Testis (tissue), 3 donors: ENCODE measurements around the gene ARL15. TPM values are rescaled to one million over a fixed set of nuclear protein-coding genes. Genes with fewer than 3 reads are reported as not detected.
"Not testable (repeated sequence)": the region's sequence is repeated elsewhere in the genome, so short reads cannot be mapped to it uniquely, and the experiment has no call there.

Experiments used
- DNase-seq: peaks from one replicate; pipeline ENCODE4 v3.0.0-alpha.2; 2019
- H3K27ac ChIP-seq, 2 donors: fragments of 200-600 bp; sonication (generic); one replicate each; pipeline ENCODE4 v1.5.1; 2019
- H3K27me3 ChIP-seq: fragments of 200-600 bp; sonication (generic); one replicate; pipeline ENCODE4 v1.5.1; 2019
- H3K36me3 ChIP-seq: fragments of 200-600 bp; sonication (generic); one replicate; pipeline ENCODE4 v1.5.1; 2017; ENCODE audit warnings: low read depth; ENCODE audit errors: missing control alignments
- H3K4me1 ChIP-seq: fragments of 200-600 bp; sonication (generic); one replicate; pipeline ENCODE4 v1.5.1; 2019
- H3K4me3 ChIP-seq, 2 donors: fragments of 200-600 bp; sonication (generic); one replicate each; pipeline ENCODE4 v1.5.1; 2017 to 2019
- H3K9me3 ChIP-seq: fragments of 200-600 bp; sonication (generic); one replicate; pipeline ENCODE4 v1.5.1; 2017
- POLR2A ChIP-seq: fragments of 450-650 bp; IDR thresholded peaks from one replicate; pipeline ENCODE4 v1.6.1; 2017; ENCODE audit warnings: antibody characterized with exemption, mild to moderate bottlenecking, moderate library complexity
- WGBS, 2 donors: methylation state at CpG; one replicate each; pipeline ENCODE4 v1.1.5; 2018; 5-methylcytosine and 5-hydroxymethylcytosine counted together
- intact Hi-C: fragments of 100-400 bp; cut with DNase I; formaldehyde crosslinking; loops from one replicate; pipeline ENCODE4 v1.15.1; 2023; ENCODE audit warnings: low total_unique reads
- polyA plus RNA-seq: library from polyadenylated mRNA; stranded (reverse); fragments of 350-450 nt; fragmentation: Illumina TruSeq; extraction: RNeasy Lipid Tissue Mini Kit (QIAGEN cat#74804); gene quantifications from one replicate; pipeline ENCODE4 v1.2.3, GENCODE V29; 2014; ENCODE audit warnings: low read depth, low replicate concordance; ENCODE audit not compliant: insufficient read depth
- total RNA-seq, 2 donors: library from RNA; depleted of rRNA; stranded (reverse); fragments of >200 nt; gene quantifications; one replicate each; pipeline ENCODE4 v1.2.3, GENCODE V29; 2016
- TF ChIP-seq, protein P1 (sequence below), 3 experiments: fragments of 450-650 bp in 2 of 3; fragments of 200-600 bp in 1 of 3; sonication (generic) in 1 of 3; IDR thresholded peaks; one replicate each; pipeline ENCODE4 v1.5.1; 2016 to 2019; ENCODE audit warnings: antibody characterized with exemption in 3 of 3, mild to moderate bottlenecking in 2 of 3, moderate library complexity in 1 of 3

Gene ARL15
- total and polyA plus RNA-seq, 3 donors from 2014 or later, result 36.6 to 88.6 (median 75.2) TPM

- DNase-seq, result no peak
- no peak for TF ChIP-seq POLR2A
- TF ChIP-seq, protein P1, sequence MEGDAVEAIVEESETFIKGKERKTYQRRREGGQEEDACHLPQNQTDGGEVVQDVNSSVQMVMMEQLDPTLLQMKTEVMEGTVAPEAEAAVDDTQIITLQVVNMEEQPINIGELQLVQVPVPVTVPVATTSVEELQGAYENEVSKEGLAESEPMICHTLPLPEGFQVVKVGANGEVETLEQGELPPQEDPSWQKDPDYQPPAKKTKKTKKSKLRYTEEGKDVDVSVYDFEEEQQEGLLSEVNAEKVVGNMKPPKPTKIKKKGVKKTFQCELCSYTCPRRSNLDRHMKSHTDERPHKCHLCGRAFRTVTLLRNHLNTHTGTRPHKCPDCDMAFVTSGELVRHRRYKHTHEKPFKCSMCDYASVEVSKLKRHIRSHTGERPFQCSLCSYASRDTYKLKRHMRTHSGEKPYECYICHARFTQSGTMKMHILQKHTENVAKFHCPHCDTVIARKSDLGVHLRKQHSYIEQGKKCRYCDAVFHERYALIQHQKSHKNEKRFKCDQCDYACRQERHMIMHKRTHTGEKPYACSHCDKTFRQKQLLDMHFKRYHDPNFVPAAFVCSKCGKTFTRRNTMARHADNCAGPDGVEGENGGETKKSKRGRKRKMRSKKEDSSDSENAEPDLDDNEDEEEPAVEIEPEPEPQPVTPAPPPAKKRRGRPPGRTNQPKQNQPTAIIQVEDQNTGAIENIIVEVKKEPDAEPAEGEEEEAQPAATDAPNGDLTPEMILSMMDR (IDR thresholded peaks at IDR 0.05), result no peak
- Histone ChIP-seq H3K4me1 (no peaks in the 10 kb centered on the region), H3K9me3 (no peaks in the 10 kb centered on the region), H3K27ac (no peak overlapping the region), H3K36me3 (no peaks in the 10 kb centered on the region), H3K27me3 (no peaks in the 10 kb centered on the region), H3K4me3 (no peak overlapping the region)
- intact Hi-C loops, result no loop called here
- WGBS, 2 donors, result 75 to 80% methylated on average over 2 of the region's 2 CpGs
These were observed 260.4 kb downstream of the ARL15 start for GRCh38 chr5:54049963-54050362.

DNA sequence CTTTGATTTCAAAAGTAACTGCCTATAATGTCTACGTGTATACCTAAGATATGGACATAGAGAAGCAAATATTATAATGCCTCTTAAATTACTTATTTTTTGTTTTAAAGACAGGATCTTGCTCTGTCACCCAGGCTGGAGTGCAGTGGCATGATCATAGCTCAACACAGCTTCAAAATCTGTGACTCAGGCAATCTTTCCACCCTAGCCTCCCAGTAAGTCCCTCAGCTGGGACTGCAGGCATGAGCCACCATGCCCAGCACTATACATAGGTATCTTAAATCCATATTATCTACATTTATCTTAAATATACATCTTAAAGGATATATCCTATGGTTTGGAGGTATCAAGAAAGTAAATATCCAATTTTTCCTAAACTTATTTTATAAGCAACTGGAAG lies 261.2 kb downstream of the ARL15 start:
- Histone ChIP-seq H3K9me3 (no peaks in the 10 kb centered on the region), H3K4me1 (no peaks in the 10 kb centered on the region), H3K4me3 (no peak overlapping the region), H3K27me3 (no peaks in the 10 kb centered on the region), H3K36me3 (no peaks in the 10 kb centered on the region), H3K27ac (no peak overlapping the region)
- TF ChIP-seq, protein P1 (IDR thresholded peaks at IDR 0.05), result no peak
- TF ChIP-seq POLR2A, result no peak
- DNase-seq, result no peak
- WGBS, 2 donors, result 83 to 95% methylated on average over 1 of the region's 1 CpG
- intact Hi-C loops, result no loop called here

DNA sequence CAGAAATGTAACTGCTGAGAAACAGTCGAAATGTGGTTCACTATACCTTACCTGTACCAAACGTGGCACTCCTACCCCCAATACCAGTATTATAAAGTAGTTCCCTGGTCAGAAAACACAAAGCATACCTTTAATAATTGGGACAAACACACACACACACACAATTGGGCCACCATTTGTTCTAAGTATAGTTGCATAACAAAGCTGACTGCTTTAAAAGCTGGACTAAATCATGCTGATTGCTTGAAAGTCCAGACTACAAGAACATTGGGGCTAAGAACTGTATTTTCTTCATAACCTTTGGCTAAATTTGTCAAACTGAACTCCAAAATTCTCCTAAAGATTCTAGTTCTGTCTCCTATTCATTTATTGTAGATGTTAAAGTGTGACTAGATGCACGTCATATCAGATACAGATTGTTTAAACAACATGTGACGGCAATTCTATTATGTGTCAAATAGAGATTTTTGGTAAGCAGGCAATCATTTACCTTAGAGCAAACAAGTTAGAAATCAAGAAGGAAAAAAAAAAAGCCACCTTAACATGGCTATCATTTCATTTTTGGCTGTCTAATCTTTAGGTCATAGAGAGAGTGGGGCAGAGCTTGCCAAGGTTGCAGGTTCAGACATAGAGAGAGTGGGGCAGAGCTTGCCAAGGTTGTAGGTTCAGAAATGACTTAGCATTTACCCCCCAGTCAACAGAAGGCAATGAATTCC lies 265.1 kb downstream of the ARL15 start:
- 93 to 95% methylated on average over 4 of the region's 4 CpGs for WGBS, 2 donors
- Histone ChIP-seq H3K27me3 (no peaks in the 10 kb centered on the region), H3K36me3 (no peaks in the 10 kb centered on the region), H3K4me3 (no peak overlapping the region), H3K27ac (no peak overlapping the region), H3K4me1 (no peaks in the 10 kb centered on the region), H3K9me3 (no peaks in the 10 kb centered on the region)
- intact Hi-C loops, result no loop called here
- no peak for TF ChIP-seq POLR2A
- TF ChIP-seq, protein P1 (IDR thresholded peaks at IDR 0.05), result no peak
- no peak for DNase-seq

- 95 to 96% methylated on average over 10 of the region's 10 CpGs for WGBS, 2 donors
- not testable (repeated sequence) for H3K27ac ChIP-seq, H3K36me3 ChIP-seq
These were observed 266.1 kb downstream of the ARL15 start for GRCh38 chr5:54044276-54044675.

GRCh38 chr5:54040804-54041203 lies 269.6 kb downstream of the ARL15 start:
- Histone ChIP-seq H3K27me3 (no peaks in the 10 kb centered on the region), H3K27ac (no peak overlapping the region), H3K4me1 (no peaks in the 10 kb centered on the region), H3K9me3 (no peaks in the 10 kb centered on the region), H3K36me3 (no peaks in the 10 kb centered on the region), H3K4me3 (no peak overlapping the region)
- TF ChIP-seq, protein P1 (IDR thresholded peaks at IDR 0.05), result no peak
- no peak for TF ChIP-seq POLR2A
- DNase-seq, result no peak
- intact Hi-C loops, result no loop called here
- 36 to 38% methylated on average over 1 of the region's 1 CpG for whole genome bisulfite sequencing, 2 donors

More at GRCh38 chr5:54044276-54044675, 266.1 kb downstream of the ARL15 start:
- H3K9me3 ChIP-seq, DNase-seq, H3K4me3 ChIP-seq, H3K27me3 ChIP-seq, intact Hi-C loops, H3K4me1 ChIP-seq: not testable (repeated sequence)
